ENCODE measurements around the gene ZNF736.
"Not testable (repeated sequence)": the region's sequence is repeated elsewhere in the genome, so short reads cannot be mapped to it uniquely, and the experiment has no call there.

The ZNF736 gene

DNA sequence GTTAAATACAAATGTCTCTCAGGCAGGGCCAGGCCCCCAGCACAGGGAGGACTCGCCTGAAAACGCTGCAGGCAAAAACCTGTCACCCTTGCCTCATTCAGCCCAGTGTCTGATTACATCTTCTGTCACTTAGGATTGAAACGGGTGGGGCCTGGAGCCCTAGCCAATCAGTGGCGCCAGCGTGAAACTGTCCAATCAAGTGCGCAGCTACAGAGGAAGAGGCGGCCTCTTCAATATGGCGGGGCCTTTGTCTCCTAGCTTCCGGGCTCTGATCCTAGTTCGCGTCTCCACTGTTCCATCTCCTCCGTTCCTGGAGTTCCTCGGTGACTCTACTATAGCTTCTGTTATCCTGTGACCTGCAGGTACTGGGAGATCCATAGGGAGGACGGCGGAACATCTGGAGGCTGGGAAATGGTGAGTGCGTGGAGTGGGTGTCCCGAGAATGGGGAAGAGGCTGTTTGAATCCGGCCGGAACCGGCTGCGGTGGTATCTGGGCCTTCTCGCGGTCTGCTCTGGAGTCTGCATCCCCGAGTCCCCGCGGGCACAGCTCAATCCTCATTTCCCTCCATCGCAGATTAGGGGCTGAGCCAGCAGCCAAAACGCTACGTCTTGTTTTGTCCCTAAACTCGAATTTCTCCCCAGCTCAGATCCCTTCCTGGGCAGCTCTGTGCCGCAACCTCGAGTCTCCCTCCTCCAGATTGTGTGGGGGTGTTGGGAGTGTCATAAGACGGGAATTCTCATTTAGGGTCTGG is at the start of gene ZNF736:
Gene ZNF736 (plus strand): TSS at position 222 of the 752 bp plus-strand sequence. CDS start 190 bp downstream, at position 412.
- no peak within 1 kb of the TSS for H3K4me3 ChIP-seq (ENCODE audit: low read length)
- peaks cover 80% of the 10 kb centered on the region for H3K9me3 ChIP-seq (ENCODE audit: control insufficient read depth, low read depth, low read length)
- no peak within 1 kb of the TSS for H3K9ac ChIP-seq (ENCODE audit: low read length)
- no peaks in the 10 kb centered on the region for H3K4me1 ChIP-seq (ENCODE audit: control insufficient read depth, low read depth, low read length)
- no peaks in the 10 kb centered on the region for H3K36me3 ChIP-seq (ENCODE audit: control insufficient read depth, low read depth, low read length)
- no peak within 1 kb of the TSS for H3K27ac ChIP-seq (ENCODE audit: low read length)
- no peaks in the 10 kb centered on the region for H3K27me3 ChIP-seq (ENCODE audit: control insufficient read depth, insufficient read depth, low read length)

DNA sequence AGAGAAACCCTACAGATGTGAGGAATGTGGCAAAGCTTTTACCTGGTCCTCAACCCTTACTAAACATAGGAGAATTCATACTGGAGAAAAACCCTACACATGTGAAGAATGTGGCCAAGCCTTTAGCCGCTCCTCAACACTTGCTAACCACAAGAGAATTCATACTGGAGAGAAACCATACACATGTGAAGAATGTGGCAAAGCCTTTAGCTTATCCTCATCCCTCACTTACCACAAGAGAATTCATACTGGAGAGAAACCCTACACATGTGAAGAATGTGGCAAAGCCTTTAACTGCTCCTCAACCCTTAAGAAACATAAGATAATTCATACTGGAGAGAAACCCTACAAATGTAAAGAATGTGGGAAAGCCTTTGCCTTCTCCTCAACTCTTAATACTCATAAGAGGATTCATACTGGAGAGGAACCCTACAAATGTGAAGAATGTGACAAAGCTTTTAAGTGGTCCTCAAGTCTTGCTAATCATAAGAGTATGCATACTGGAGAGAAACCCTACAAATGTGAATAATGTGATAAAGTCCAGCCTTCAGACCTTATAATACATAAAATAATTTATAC is 47.3 kb upstream of the ZNF736 start:
- peaks cover 72% of the 10 kb centered on the region for H3K9me3 ChIP-seq (ENCODE audit: control insufficient read depth, low read depth, low read length)
- no peaks in the 10 kb centered on the region for H3K36me3 ChIP-seq (ENCODE audit: control insufficient read depth, low read depth, low read length)
- no peak overlapping the region for H3K27ac ChIP-seq (ENCODE audit: low read length)
- H3K27me3 ChIP-seq (ENCODE audit: control insufficient read depth, insufficient read depth, low read length) = no peaks in the 10 kb centered on the region
- H3K4me3 ChIP-seq (ENCODE audit: low read length) = no peak overlapping the region
- H3K4me1 ChIP-seq (ENCODE audit: control insufficient read depth, low read depth, low read length) = no peaks in the 10 kb centered on the region
- H3K9ac ChIP-seq (ENCODE audit: low read length) = no peak overlapping the region

DNA sequence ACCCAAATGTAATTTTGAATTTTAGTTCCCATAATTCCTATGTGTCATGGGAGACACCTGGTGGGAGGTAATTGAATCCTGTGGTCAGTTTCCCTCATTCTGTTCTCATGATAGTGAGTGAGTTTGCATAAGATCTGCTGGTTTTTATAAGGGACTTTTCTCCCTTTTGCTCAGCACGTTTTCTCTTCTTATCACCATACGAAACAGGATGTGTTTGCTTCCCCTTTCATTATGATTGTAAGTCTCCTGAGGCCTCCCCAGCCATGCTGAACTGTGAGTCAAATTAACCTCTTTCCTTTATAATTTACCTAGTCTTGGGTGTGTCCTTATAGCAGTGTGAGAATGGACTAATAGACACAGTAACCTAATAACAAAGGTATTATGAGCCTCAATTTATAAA is 36.1 kb upstream of the ZNF736 start:
- H3K9me3 ChIP-seq (ENCODE audit: control insufficient read depth, low read depth, low read length) = peaks cover 65% of the 10 kb centered on the region
- no peaks in the 10 kb centered on the region for H3K36me3 ChIP-seq (ENCODE audit: control insufficient read depth, low read depth, low read length)
- no peak overlapping the region for H3K4me3 ChIP-seq (ENCODE audit: low read length)
- no peak overlapping the region for H3K9ac ChIP-seq (ENCODE audit: low read length)
- H3K27ac ChIP-seq (ENCODE audit: low read length) = no peak overlapping the region
- H3K4me1 ChIP-seq (ENCODE audit: control insufficient read depth, low read depth, low read length) = no peaks in the 10 kb centered on the region
- no peaks in the 10 kb centered on the region for H3K27me3 ChIP-seq (ENCODE audit: control insufficient read depth, insufficient read depth, low read length)

DNA sequence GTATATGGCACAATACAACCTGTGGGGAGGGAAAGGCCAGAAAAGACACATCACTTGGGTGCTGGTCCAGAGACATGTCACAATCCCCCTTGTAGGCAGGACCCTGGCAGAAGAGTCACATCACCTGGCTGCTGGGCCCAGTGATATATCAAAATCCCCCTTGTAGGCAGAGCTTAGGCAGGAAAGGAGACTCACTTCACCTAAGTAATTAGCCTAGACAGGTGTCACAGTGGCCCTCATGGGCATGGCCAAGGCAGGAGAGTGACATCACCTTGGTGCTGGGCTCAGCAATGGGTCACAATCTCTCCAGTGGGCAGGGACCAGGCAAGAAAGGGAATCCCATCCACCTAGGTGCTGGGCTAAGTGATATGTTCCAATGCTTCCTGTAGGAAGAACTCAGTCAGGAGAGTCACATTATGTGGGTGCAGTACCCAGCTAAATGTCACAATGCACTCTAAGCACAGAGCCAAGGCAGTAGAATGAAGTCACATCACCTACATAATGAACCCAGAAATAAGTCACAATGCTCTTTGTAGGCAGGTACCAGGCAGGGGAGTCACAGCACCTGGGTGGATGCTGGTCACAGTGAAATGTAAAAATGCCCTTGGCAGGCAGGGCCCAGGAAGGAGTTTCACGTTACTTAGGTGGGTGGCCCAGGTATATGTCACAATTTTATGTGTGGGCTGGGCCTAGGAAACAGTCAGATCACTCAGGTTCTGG is 18.9 kb upstream of the ZNF736 start:
- Histone ChIP-seq H3K4me1 (ENCODE audit: control insufficient read depth, low read depth, low read length) (no peaks in the 10 kb centered on the region), H3K27ac (ENCODE audit: low read length) (no peak overlapping the region), H3K36me3 (ENCODE audit: control insufficient read depth, low read depth, low read length) (no peaks in the 10 kb centered on the region), H3K27me3 (ENCODE audit: control insufficient read depth, insufficient read depth, low read length) (no peaks in the 10 kb centered on the region), H3K9me3 (ENCODE audit: control insufficient read depth, low read depth, low read length) (peaks cover 72% of the 10 kb centered on the region), H3K4me3 (ENCODE audit: low read length) (no peak overlapping the region), H3K9ac (ENCODE audit: low read length) (no peak overlapping the region)

DNA sequence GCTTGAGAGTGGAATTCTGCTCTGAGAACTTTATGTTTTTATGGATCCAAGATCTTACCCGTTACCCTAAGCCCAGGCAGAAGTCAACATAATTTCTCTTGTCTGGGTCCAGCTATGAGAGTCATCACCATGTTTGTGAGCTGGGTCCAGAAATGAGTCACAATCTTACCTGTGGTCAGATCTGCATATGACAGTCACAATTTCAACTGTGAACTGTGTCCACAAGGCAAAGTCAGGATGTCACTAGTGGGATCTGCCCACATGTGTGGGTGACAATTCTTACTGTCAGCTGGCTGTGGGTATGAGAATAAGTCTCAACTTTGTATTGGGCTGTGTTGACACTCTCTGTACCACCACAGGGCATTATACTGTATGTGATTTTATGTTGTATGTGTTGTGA is 16.3 kb upstream of the ZNF736 start:
- not testable (repeated sequence) for H3K36me3 ChIP-seq (ENCODE audit: control insufficient read depth, low read depth, low read length); H3K4me3 ChIP-seq (ENCODE audit: low read length); H3K27ac ChIP-seq (ENCODE audit: low read length); H3K9ac ChIP-seq (ENCODE audit: low read length); H3K27me3 ChIP-seq (ENCODE audit: control insufficient read depth, insufficient read depth, low read length); H3K4me1 ChIP-seq (ENCODE audit: control insufficient read depth, low read depth, low read length)
- H3K9me3 ChIP-seq (ENCODE audit: control insufficient read depth, low read depth, low read length) = peaks cover 70% of the 10 kb centered on the region

DNA sequence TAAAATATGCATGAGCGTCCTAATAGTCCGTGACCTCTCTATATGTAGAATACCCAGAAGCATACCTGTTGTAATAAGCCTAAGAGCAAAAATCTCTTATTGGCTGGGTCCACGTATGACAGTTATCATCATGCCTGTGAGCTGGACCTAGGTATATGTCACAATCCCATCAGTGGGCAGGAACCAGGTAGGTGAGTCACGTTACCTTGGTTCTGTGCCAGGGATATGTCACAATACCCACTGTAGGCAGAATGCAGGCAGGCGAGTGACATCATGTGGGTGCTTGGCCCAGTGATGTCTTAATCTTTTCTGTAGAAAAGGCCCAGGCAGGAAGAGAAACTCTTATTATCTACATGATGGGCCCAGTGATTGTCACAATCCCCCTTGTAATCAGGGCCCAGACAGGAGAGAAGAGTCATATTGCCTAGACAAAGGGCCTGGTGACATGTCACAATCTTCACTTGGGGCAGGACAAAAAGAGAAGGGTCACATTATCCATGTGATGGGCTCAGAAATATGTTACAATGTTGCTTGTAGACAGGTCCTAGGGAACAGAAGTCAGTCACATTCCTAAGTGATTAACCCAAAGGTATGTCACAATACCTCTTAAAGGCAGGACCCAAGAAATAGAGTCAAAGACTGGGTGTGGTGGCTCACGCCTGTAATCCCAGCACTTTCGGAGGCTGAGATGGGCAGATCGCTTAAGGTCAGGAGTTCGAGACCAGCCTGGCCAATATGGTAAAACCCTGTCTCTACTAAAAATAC is 12.9 kb upstream of the ZNF736 start:
- Histone ChIP-seq H3K27me3 (ENCODE audit: control insufficient read depth, insufficient read depth, low read length) (no peaks in the 10 kb centered on the region), H3K9ac (ENCODE audit: low read length) (no peak overlapping the region), H3K4me3 (ENCODE audit: low read length) (no peak overlapping the region), H3K4me1 (ENCODE audit: control insufficient read depth, low read depth, low read length) (no peaks in the 10 kb centered on the region), H3K36me3 (ENCODE audit: control insufficient read depth, low read depth, low read length) (no peaks in the 10 kb centered on the region), H3K27ac (ENCODE audit: low read length) (no peak overlapping the region), H3K9me3 (ENCODE audit: control insufficient read depth, low read depth, low read length) (peaks cover 75% of the 10 kb centered on the region)

DNA sequence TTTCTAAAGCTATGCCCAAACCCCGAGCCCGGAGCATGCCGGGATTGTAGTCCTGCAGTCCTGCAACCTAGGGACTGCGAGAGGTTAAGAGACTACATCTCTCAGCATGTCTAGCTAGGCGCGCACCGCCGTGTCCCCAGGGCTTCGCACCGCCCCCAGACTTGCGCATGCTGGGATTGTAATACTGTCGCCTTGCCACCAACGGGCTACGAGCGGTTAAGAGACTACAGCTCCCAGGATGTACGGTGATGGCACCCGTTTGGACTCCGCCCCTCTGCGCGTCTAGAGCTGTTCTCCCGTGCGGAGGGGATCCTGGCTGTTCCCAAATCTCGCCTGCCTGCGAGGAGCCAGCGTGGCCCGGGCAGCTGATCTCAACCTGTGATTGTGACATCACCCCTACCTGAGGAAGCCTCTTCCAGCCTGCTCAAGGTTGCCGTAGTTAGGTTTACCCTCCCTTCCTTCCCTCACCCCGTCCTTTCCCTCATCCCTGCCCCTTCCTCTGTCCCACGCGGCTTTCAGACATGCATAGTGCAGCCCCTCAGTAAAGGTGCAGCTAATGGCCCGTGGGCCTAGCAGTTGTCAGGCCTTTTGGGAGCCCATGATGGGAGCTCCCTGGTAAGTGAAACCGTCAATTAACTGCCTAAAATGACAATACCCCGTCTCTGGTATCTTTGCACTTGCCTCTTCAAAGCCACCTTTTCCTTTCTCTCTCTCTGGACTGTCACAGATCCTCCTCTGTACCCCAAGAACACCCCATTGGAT is 6.3 kb upstream of the ZNF736 start:
- Histone ChIP-seq H3K9ac (ENCODE audit: low read length) (no peak overlapping the region), H3K4me1 (ENCODE audit: control insufficient read depth, low read depth, low read length) (no peaks in the 10 kb centered on the region), H3K27me3 (ENCODE audit: control insufficient read depth, insufficient read depth, low read length) (no peaks in the 10 kb centered on the region), H3K9me3 (ENCODE audit: control insufficient read depth, low read depth, low read length) (peaks cover 66% of the 10 kb centered on the region), H3K36me3 (ENCODE audit: control insufficient read depth, low read depth, low read length) (no peaks in the 10 kb centered on the region), H3K4me3 (ENCODE audit: low read length) (no peak overlapping the region), H3K27ac (ENCODE audit: low read length) (no peak overlapping the region)

DNA sequence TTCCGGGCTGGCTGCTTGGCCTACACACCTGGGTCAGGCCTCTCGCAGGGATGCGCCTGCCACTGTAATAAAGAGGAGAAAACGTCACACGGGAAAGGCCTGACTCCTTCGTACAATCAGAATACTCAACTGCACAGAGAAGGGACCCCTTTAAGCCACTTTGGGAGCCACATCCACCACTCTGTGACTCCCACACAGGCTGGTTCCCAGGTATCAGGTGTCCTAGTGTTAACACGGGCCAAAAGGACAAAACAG is 5.8 kb upstream of the ZNF736 start:
- Histone ChIP-seq H3K36me3 (ENCODE audit: control insufficient read depth, low read depth, low read length) (no peaks in the 10 kb centered on the region), H3K27me3 (ENCODE audit: control insufficient read depth, insufficient read depth, low read length) (no peaks in the 10 kb centered on the region), H3K4me3 (ENCODE audit: low read length) (no peak overlapping the region), H3K4me1 (ENCODE audit: control insufficient read depth, low read depth, low read length) (no peaks in the 10 kb centered on the region), H3K27ac (ENCODE audit: low read length) (no peak overlapping the region), H3K9ac (ENCODE audit: low read length) (no peak overlapping the region), H3K9me3 (ENCODE audit: control insufficient read depth, low read depth, low read length) (peaks cover 69% of the 10 kb centered on the region)

DNA sequence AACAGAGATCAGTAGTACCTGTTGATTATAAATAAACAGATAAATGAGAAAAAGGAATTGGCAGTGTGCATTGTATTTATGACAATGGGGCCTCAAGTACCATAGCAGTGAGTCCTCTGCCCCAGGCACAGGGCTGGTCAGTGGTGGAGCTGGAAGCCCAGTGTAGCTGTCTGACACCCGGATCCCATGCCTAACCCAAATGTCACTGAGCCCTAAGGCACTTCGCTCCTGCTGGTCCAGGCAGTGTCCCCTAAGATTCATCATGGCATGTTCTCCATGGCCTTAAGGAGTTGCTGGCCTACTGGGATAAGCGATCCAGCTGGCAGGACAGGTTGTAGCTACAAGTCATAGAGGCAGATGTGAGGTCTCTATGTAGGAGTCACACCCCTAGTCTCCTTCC is 3.3 kb upstream of the ZNF736 start:
- no peak overlapping the region for H3K9ac ChIP-seq (ENCODE audit: low read length)
- no peak overlapping the region for H3K27ac ChIP-seq (ENCODE audit: low read length)
- H3K4me1 ChIP-seq (ENCODE audit: control insufficient read depth, low read depth, low read length) = no peaks in the 10 kb centered on the region
- H3K36me3 ChIP-seq (ENCODE audit: control insufficient read depth, low read depth, low read length) = no peaks in the 10 kb centered on the region
- H3K9me3 ChIP-seq (ENCODE audit: control insufficient read depth, low read depth, low read length) = peaks cover 70% of the 10 kb centered on the region
- H3K4me3 ChIP-seq (ENCODE audit: low read length) = no peak overlapping the region
- no peaks in the 10 kb centered on the region for H3K27me3 ChIP-seq (ENCODE audit: control insufficient read depth, insufficient read depth, low read length)

DNA sequence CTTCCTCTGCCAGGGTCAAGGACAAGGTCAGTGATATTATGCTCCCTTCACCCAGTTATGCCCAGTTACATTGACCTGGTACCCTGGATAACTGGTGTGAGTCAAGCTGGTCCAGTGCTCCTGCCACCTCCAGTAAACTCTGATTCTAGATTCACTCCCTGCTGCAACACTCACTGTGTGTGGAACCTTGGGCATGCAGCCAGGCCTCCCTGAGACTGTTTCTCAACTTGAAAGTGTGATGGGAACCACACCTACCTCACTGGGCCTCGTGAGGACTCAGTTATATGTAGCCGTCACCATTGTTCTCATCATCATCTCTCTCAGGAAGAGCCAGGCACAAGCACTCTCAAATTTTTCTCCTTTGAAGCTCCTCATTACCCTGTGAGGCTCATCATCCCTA is 935 bp upstream of the ZNF736 start:
- Histone ChIP-seq H3K27me3 (ENCODE audit: control insufficient read depth, insufficient read depth, low read length) (no peaks in the 10 kb centered on the region), H3K4me1 (ENCODE audit: control insufficient read depth, low read depth, low read length) (no peaks in the 10 kb centered on the region), H3K9me3 (ENCODE audit: control insufficient read depth, low read depth, low read length) (peaks cover 78% of the 10 kb centered on the region), H3K36me3 (ENCODE audit: control insufficient read depth, low read depth, low read length) (no peaks in the 10 kb centered on the region), H3K4me3 (ENCODE audit: low read length) (no peak overlapping the region), H3K27ac (ENCODE audit: low read length) (no peak overlapping the region), H3K9ac (ENCODE audit: low read length) (no peak overlapping the region)

DNA sequence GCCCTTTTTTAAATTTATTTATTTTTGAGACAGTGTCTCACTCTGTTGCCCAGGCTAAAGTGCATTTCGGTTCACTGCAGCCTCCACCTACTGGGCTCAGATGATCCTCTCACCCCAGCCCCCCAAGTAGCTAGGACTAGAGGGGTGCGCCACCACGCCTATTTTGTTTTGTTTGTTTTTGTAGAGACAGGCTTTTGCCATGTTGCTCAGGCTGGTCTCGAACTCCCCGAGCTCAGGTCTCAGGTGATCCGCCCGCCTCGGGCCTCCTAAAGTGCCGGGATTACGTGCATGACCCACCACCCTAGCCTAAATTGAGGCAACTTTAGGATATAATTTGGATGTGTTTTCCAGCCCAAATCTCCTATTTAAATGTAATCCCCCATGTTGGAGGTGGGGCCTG is 805 bp downstream of the ZNF736 start:
- no peaks in the 10 kb centered on the region for H3K27me3 ChIP-seq (ENCODE audit: control insufficient read depth, insufficient read depth, low read length)
- peaks cover 75% of the 10 kb centered on the region for H3K9me3 ChIP-seq (ENCODE audit: control insufficient read depth, low read depth, low read length)
- H3K27ac ChIP-seq (ENCODE audit: low read length) = no peak overlapping the region
- H3K36me3 ChIP-seq (ENCODE audit: control insufficient read depth, low read depth, low read length) = no peaks in the 10 kb centered on the region
- H3K4me1 ChIP-seq (ENCODE audit: control insufficient read depth, low read depth, low read length) = no peaks in the 10 kb centered on the region
- no peak overlapping the region for H3K4me3 ChIP-seq (ENCODE audit: low read length)
- no peak overlapping the region for H3K9ac ChIP-seq (ENCODE audit: low read length)
